Germinal center (tissue), 1 donor: ENCODE measurements around the gene KHDC4.

Experiments
- DNase-seq: peaks from one replicate; pipeline ENCODE4 v3.0.0; 2012; ENCODE audit warnings: mixed read lengths, low spot score

Gene KHDC4

DNA sequence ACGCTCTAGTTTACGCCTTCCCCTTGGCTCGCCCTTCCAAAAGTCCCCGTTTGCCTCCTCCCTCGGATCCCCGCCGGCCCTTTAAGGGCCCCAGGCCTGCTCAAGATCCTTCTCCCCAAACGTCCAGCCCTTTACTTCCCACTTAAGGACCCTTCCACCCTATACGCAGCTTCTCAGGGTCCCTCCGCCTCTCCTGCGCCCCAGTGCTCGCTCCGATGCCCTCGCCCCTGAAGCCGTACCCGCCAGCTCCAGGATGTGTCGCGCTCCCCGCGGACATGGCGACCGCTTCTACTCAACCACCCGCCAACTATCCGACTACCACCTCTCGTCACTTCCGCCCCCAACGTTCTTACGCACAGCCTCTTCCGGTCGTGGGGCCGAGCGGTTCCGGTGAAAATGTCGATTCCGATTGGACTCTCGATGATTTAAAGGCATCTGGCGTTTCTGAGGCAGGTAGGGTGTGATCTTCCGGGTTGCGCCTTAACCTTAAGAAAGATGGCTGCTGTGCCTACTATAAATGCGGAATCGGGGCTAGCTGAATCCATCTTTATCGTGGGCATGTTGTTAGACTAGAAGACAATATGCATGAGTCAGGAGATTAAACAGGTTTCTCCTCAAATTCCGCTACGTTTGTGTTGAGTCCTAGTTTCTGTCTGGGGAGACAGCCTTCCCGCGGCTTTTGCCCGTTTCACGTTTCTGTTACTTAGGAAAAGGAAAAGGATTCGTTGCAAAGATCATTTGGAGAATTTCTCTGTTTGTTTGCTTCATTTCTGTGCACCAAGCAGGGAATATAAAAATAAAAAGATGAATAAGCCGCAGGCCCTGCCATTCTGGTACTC lies at the start of gene KHDC4:
Gene KHDC4 (minus strand): TSS at position 317 of the 839 bp plus-strand sequence. CDS start 40 bp downstream, at position 277.
- peak; percentile 95 for DNase-seq

DNA sequence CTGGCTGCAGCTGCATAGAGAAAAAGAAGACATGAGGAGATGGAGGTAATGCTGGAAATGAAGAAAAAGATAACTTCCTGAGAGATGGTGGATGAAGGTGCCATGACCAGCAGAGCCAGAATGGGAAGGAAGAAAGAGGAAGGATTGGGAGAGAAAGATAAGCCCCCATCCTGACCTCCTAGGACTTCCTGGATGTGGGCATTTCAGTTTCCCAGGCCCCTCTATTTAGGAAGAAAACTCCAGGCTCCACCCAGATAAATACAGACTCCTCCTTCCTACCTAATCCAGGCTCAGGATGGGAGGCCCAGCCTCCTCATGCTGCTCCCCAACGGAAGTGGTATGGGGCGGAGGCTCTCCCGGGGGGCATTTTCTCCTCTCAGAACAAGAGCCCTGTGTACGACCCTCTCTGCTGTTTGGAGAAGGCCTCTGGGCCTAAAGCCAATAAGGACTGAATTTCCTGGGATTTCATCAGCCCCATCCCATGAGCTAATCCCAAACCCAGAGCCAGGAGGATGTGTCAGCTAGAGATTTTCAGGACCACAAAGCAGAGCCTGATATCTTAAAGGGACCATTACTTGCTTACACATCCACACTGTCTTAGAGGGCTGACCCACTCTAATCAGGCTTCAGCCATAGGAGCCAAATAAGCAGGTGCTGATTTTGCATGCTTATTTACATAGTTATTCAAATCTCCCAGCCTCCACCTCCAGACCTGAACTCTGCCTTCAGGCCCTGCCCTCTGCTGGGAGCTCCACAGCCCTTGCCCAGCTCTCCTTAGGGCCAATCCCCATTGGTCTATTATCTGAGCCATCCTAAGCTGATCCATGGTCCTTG lies 49.2 kb upstream of the KHDC4 start:
- peak; percentile 73 for DNase-seq

DNA sequence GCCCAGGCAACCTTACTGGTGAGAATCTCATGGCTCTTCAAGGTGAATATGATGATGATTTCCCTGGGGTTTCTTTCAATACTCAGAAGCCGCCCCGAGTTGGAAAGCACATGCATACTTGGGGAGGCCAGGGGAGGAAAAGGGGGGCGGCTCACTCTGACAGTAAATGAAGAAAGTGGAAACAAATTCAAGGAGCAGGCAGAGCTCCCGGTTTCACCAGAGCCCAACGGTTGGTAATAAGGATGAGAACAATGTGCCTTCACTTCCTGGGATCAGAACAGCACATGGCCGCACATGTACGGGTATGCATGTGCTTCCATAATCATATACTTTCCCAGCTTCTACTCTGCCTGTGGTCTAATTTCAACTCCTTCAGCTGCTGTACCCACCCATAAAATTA lies 47.9 kb upstream of the KHDC4 start:
- DNase-seq, result no peak

DNA sequence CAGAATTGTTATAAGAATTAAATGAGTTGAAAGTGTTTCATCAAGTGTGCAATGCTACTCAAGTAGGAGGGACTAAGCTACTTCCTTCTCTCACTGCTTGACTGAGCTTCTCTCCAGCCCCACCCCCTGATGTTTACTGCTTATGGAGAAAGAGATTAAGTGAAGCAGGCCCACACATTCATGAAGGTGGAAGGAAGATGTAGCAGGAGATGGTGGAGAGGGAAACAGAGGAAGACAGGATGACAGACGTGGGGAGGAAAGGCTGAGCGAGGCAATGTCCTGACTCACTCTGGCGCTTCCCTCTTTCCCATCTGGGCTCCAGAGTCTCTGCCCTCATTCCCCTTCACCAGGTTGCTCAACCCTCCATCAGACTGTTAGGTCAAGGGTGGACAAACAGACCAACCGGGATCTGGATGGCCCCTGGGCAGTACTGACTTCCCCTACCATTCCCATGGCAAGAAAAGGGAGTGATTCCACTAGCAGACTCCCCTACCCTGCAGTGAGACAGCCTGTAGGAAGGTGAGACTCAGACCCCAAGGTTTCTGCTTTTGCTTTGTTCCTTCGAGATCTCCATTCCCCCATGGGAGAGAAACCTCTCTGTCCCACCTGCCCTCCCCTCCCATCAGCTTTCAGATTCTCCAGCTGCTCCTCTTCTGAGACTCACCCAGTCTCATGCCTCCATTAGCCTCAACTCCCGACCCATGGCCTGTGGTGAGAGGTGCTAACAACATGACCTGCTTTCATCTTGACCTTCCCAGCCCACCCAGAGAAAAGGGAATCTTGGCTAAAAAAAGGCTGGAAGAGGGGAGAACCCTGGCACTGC lies 47.3 kb upstream of the KHDC4 start:
- peak; percentile 82 for DNase-seq

DNA sequence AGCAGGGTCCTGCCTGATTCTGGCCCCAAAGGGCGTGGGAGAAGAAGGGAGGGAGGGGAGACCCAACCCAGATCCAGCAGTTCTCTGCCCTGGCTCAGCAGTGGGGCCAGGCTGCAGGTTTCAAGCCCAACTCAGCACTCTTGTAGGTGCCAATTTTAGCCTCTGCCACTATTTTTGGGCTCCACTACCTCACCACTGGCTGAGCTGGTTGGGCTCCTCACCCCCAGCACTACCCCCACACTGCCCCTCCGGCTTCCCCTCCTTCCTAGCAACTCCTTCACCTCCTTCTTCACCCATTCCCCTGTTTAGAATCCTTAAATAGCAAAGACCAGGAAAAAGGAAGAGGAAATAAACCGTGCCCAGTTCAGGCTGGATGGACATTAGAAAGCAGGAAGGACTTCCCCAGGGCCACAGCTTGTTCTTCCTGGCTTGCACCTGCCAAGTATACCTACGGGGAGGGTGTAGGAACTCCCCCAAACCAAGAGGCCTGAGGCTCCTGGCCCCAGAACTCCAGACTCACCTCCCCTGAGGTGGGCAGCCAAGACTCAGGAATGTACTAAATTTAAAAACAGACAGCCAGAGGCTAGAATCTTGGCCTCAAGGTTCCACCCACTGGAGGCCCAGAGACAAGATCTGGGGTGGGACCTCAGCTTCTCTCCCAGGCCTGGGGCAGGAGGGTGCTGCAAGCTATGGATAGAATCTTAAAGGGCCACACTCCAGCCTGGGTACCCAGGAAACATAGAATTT lies 45.6 kb upstream of the KHDC4 start:
- peak; percentile 55 for DNase-seq

DNA sequence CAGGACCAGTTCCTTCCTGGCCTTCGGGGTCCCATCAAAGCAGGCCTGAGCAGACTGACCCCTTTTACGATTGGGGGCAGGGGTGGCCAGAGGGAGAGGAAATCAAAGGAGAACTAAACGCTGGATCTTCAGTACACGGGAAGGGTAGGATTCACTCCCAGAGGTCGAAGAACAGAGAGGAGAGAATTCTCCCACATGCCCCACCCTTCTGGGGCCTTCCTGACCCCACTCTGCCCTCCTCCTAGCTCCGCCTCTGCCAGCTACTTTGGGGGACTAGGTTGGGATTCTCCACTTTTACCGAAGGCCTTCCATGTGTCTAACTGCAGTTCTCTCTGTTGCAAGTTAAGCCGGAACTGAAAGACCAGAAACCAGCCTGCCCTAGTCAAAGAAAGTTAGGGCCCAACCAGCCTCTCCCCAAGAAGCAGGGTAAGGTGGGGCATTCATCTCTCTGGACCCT lies 44.8 kb upstream of the KHDC4 start:
- peak; percentile 47 for DNase-seq

DNA sequence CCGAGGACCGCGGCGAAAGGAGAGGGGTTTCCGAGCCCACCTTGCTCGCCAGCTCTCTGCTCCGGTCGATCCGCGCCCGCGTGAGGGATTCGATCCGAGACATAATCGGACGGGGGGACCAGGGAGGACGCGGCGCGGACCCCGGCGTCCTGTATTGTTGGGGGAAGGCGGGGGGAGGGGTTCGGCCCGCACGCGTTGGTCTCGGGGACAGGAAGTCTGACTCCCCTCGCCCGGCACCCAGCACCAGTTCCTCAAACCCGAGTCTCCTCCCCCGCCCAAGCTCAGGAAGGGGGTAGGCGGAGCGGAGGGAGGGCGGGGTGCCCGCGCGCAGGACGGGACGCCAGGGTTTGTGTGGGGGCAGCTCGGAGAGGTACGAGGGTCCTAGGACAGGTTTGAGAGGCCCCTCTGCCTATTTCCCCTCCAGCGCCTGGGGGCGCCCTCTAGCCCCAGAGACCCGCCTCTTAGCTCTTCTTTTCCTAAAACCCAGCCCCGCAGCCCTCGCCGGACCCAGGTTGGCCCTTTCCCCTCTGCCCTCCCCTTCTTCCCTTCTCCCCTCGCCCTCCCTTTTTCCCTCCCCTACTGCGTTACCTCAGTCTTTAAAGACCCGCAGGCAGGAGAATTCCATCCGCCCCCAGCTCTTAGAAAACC lies 44.2 kb upstream of the KHDC4 start, which contains the start of gene ARHGEF2:
Gene ARHGEF2 (minus strand): TSS at position 223 of the 648 bp plus-strand sequence. CDS start 120 bp downstream, at position 103.
- DNase-seq, result peak; percentile 91

DNA sequence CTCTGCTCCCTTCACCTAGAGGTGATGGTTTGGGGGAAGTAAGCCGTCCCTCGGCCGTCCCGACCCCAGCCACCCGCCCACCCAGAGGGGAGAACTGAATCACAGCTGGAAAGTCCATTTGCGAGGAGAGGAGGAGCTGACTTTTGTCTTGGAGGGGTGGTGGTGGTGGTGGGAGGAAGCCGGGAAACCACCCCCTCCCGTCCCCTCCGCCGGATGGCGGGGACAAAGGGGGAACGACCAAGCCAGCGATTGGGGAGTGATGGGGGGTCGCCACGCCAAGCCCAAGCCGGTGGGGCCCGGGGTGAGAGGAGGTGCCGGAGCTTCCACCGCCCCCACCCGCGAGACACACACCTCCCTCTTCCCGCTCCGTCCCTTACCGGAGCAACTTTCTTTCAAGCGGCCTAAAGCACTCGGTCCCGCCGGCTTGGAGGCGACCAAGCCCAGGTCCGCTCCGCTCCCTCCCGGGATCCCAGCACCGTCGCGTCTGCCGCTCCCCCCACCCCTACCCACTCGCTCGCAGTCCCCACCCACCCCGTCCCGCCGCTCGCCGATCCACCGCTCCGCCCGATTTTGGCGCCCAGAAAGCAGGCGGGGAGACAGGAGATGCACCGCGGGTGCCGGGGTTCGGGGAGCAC lies 43.6 kb upstream of the KHDC4 start:
- peak; percentile 60 for DNase-seq

DNA sequence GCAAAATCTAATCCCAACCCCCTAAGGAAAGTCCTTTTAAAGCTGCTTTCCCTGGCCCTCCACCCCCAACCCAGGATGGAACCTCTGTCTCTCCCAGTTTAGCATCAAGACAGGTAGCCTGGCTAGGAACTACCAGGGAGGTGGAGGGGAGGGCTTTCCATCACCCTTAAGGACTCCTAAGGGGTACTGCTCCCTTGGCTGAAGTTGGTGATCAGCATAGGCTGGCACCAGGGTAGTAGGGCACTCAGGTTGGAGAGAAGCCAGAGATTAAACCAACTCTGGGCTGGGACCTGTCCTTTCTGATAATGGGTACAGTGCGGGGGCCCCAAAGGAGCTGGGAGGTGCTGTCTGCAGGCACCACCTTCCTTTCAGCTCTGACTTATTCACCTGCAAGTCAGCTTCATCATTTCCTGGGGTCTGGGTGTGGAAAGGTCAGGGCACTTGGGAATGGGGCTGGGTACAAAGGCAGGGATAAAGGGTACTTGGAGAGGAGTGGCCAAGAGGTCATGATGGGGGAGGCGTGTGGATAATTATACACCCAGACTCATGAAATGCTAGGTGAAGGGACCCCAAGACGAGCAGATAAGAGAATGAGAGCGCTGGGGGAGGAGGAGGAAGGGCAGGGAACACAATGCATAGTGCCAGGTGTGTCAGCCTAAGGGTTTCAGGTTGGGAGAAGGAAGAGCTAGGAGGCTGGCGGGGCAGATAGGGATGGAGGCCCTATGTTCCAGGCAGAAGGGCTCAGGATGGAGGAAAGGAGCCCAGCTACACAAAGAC lies 42.9 kb upstream of the KHDC4 start:
- DNase-seq, result no peak

DNA sequence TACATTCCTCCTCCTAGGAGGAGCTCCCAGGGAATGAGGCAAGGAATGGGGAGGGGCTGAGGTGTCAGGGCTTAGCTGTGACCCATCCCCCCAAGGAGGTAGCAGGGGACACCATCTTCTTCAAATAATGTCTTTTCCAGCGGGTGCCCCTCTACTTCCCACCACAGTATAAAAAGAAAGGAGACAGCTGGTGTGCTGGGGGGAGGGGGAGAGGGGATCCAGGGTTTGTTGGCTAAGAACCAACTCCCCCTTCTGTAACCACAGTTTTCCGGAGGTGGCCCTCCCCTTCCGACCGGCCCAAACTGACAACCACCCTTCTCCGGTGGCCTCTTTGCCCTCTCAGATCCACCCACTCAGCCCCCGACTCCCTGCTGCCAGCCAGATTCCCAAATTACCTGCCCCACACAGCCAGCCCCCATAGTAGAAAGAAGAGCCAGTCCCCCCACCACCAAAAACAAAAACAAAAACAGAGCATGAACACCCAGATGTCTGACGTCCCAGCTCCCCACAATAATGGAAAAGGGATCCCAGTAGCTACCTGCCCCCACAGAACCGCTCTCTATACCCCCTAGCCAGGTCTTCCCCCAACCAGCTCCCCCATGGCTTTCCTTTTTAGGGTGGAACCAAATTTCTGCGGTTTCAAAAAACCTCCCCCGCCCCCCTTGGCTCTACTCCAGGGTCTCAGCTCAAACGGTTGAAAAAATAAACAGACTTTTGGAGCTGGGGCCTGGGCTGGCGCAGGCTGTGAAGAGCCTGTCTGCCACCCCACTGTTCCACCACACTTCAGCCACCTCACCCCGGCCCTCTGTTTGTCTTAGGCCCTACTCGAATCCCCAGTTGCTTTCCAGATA lies 42.1 kb upstream of the KHDC4 start:
- peak; percentile 34 for DNase-seq

DNA sequence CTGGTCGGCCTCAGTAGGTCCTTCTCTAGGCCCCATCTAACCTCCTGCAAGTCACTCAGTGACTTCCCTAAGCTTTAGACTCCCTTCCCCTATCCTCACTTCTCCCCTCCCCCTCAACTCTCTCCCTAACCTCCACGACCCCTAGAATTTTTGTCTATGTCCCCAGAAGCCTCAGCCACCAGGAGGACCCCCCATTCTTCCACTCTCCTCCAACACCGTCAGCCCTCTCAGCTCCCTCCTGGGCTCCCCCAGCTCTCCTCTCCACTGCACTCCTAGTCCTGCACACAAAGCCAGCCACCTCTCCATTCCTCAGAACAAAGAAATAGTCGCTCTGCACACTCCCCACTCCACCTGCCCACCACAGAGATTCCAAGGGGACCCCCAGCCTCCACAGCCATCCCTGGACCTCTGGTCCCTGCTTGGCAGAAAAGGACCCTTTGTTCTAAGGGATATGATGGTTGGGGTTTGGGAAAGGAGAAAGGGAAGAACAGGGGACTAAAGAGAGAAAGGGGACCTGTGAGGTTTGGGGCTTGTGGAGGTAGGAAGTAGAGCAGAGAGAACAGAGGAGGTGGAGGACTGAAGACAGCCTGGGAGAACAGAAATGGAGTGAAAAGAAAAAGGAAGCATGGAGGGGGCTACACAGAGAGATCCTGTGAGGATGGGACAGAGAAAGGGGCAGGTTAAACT lies 41.3 kb upstream of the KHDC4 start:
- no peak for DNase-seq

DNA sequence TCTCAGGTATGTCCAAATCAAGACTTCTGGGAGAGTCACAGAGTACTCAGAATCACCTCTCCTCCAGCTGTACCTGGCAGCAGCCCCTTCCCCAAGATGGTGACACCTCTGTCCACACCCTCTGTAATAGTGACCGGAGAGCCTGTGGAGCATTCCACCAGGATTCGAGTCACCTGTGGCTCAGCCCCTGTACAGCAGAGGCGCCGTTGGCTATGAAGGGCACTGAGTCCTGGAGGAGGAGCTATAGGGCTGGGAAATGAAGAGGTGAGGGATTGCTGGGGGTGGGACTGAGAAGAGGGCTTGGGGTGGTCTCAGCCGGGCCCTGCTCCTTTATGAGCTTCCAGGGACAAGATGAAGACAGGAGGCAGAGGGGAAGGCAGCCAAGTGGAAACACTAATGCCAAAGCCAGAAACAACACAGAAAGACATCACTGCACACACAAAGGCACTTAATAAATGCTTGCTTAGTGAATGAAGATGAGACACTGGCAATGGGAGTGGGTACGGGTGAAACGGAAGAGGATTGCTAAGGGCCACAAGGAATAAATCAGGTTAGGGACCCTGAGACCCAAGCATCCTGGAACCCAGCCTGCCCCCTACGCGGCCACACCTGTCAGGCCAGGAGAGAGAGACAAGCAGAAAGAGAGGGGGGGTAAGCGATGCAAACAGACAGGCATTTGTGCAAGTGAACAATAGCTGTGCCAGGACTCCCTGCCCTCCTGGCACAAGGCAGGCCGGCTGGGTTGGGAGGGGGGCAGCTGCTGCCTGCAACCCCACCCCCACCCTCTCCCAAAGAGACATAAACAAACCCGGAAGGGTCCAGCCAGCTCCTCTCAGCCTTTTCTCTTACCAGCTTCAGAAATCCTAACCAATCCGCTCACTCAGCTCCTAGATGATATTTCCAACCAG lies 40.2 kb upstream of the KHDC4 start:
- no peak for DNase-seq

DNA sequence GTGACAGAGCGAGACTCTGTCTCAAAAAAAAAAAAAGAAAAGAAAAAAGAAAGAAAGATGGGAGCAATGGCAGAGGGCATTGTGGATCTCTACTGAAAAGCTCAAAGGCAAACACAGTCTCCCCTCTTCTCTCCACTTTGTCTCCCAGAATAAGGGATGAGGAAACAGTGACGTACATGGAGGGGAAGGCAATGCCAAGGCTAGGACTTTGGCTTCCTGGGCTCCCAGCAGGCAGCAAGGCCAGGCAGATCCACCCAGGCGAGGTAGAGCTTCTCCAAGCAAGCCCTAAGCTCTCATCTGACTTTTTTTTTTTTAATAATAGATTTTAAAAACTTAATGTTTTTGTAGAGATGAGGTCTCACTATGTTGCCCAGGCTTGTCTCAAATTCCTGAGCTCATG lies 39.5 kb upstream of the KHDC4 start:
- DNase-seq, result no peak

DNA sequence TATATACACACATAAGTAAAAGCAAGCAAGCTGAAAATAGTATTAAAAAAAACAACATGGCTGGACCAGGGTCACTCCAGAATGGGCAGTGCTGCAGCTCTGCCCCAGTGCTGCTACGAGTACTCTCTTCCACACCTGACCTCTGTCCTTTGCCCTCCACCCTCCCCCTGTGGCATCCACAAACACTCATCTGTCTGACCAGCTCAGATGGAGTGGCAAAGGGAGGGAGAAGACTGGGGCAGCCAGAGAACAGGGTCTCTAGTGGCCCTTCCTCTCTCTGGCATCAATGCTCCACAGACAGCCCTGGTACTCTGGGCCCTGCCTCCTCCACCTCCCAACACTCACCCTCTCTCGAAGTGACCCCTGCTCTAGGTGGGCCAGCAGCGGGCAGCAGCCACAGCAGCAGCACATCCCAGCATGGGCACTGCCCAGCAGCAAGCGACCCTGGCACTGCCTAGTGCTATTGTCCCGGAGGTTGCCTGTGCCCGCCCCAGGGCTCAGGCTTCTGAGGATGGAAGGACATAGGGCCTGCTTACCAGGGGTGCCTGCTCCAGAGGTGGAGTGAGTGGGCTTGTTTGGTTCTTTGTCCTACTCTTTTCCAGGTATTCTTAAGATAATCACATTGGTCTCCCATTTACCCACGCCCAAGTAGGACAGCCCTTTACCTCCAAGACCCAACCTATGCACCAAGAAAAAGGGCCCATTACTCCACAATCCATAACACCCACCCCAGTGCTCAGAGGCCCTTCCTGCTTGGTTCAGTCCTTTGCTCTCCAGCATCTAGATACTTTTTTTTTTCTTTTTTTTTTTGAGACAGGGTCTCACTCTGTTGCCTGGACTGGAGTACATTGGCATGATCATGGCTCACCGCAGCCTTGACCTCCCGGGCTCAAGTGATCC lies 37.9 kb upstream of the KHDC4 start:
- DNase-seq, result no peak

DNA sequence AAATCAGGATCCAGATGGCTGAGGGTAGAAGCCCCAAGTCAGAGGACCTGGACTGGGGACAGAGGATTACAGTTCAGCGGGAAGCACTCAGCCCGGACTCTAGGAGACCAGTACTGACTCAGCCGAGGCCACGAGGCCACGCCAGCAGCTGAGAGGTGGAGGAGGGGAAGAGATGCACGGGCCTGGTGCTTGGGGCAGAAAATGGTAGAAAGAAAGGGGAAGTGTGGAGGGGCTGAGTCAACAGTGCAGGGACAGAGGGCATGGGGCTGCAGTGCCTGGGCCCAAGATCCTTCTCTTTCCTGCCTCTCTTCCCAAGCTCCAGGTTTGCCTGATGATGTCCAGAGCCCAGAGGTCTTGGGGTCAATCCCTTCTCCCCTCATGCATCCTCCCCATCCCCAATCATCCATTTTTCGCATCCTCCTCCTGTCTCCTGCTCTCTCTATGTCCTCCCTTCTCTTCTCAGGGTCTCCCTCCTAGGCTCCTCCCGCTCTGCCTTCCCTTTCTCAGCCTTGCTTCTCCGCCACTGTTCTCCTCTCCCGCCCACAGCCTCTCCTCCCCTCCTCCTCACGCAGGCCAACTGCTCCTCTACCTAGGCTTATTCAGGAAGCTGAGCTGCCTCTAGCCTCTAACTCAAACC lies 36.4 kb upstream of the KHDC4 start:
- peak; percentile 79 for DNase-seq
